Sigmoid colon (tissue), 3 donors: ENCODE measurements around the gene RABGAP1L.
"Not testable (repeated sequence)": the region's sequence is repeated elsewhere in the genome, so short reads cannot be mapped to it uniquely, and the experiment has no call there.

ENCODE experiments used
- POLR2A ChIP-seq, 2 donors: fragments of 450-650 bp; IDR thresholded peaks; one replicate each; pipeline ENCODE4 v1.6.1; 2016; ENCODE audit warnings: antibody characterized with exemption in 2 of 2, mild to moderate bottlenecking in 2 of 2, moderate library complexity in 2 of 2
- TF ChIP-seq, protein P1 (sequence below), 4 experiments: fragments of 450-650 bp in 3 of 4; fragments of 200-600 bp in 1 of 4; IDR thresholded peaks; one replicate each; pipeline ENCODE4 v1.5.1; 2016 to 2019; ENCODE audit warnings: antibody characterized with exemption in 4 of 4, mild to moderate bottlenecking in 3 of 4, moderate library complexity in 2 of 4

DNA sequence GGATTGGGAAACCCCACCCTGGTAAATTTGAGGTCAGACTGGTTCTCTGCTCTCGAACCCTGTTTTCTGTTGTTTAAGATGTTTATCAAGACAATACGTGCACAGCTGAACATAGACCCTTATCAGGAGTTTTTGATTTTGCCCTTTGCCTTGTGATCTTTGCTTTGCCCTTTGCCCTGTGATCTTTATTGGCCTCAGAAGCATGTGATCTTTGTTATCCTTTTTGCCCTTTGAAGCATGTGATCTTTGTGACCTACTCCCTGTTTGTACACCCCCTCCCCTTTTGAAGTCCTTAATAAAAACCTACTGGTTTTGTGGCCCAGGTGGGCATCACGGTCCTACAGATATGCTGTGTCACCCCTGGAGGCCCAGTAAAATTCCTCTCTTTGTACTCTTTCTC lies 250.5 kb downstream of the RABGAP1L start:
- TF ChIP-seq, protein P1, sequence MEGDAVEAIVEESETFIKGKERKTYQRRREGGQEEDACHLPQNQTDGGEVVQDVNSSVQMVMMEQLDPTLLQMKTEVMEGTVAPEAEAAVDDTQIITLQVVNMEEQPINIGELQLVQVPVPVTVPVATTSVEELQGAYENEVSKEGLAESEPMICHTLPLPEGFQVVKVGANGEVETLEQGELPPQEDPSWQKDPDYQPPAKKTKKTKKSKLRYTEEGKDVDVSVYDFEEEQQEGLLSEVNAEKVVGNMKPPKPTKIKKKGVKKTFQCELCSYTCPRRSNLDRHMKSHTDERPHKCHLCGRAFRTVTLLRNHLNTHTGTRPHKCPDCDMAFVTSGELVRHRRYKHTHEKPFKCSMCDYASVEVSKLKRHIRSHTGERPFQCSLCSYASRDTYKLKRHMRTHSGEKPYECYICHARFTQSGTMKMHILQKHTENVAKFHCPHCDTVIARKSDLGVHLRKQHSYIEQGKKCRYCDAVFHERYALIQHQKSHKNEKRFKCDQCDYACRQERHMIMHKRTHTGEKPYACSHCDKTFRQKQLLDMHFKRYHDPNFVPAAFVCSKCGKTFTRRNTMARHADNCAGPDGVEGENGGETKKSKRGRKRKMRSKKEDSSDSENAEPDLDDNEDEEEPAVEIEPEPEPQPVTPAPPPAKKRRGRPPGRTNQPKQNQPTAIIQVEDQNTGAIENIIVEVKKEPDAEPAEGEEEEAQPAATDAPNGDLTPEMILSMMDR (IDR thresholded peaks at IDR 0.05): not testable (repeated sequence)
- not testable (repeated sequence) for TF ChIP-seq POLR2A (IDR thresholded peaks at IDR 0.05)
